Upper lobe of left lung (tissue), 6 donors: ENCODE measurements around the gene TMCO2. TPM values are rescaled to one million over a fixed set of nuclear protein-coding genes. Genes with fewer than 3 reads are reported as not detected.

ENCODE experiments used
- ATAC-seq, 2 donors: fragments of 200-7000 bp; cut with Tn5 transposase; one replicate each; pipeline ENCODE4 v1.9.1; 2022; ENCODE audit warnings: mild to moderate bottlenecking in 2 of 2, moderate library complexity in 2 of 2; ENCODE audit not compliant: low FRiP score in 2 of 2
- DNase-seq, 2 donors: peaks; one replicate each; pipeline ENCODE4 v3.0.0-alpha.2; 2019 to 2020
- H3K27ac ChIP-seq, 4 donors: fragments of 200-600 bp; sonication (generic); one replicate each; pipeline ENCODE4 v1.5.1; 2016 to 2019
- H3K27me3 ChIP-seq, 4 donors: fragments of 200-600 bp; sonication (generic); one replicate each; pipeline ENCODE4 v1.5.1; 2017 to 2019
- H3K36me3 ChIP-seq, 4 donors: fragments of 200-600 bp; sonication (generic); one replicate each; pipeline ENCODE4 v1.5.1; 2016 to 2019
- H3K4me1 ChIP-seq, 4 donors: fragments of 200-600 bp; sonication (generic); one replicate each; pipeline ENCODE4 v1.5.1; 2018 to 2019
- H3K4me3 ChIP-seq, 4 donors: fragments of 200-600 bp; sonication (generic); one replicate each; pipeline ENCODE4 v1.5.1; 2017 to 2019; ENCODE audit warnings: mild to moderate bottlenecking in 2 of 4, moderate library complexity in 1 of 4
- H3K9me3 ChIP-seq, 4 donors: fragments of 200-600 bp; sonication (generic); one replicate each; pipeline ENCODE4 v1.5.1; 2018 to 2019
- EP300 ChIP-seq, 4 donors: sonication (generic); formaldehyde crosslinking; IDR thresholded peaks; one replicate each; pipeline ENCODE4 v1.5.1; 2017; ENCODE audit warnings: antibody characterized with exemption in 4 of 4, control low read depth in 2 of 4
- POLR2A ChIP-seq, 4 donors: fragments of 450-650 bp; IDR thresholded peaks; one replicate each; pipeline ENCODE4 v1.5.1; 2016 to 2017; ENCODE audit warnings: antibody characterized with exemption in 4 of 4, mild to moderate bottlenecking in 2 of 4
- POLR2AphosphoS5 ChIP-seq, 2 donors: sonication (generic); formaldehyde crosslinking; IDR thresholded peaks; one replicate each; pipeline ENCODE4 v1.5.1; 2017; ENCODE audit warnings: antibody characterized with exemption in 2 of 2
- WGBS, 2 donors: methylation state at CpG; one replicate each; pipeline ENCODE4 v1.1.5; 2017 to 2018; 5-methylcytosine and 5-hydroxymethylcytosine counted together
- total RNA-seq, 6 donors: library from RNA; depleted of rRNA in 4 of 6; stranded (reverse); fragments of >200 nt in 4 of 6; gene quantifications; one replicate each; pipeline versions ENCODE4 v1.1.0 to v1.2.1, GENCODE V29; 2016 to 2021
- TF ChIP-seq, protein P1 (sequence below), 6 experiments: fragments of 450-650 bp in 4 of 6; fragments of 200-600 bp in 2 of 6; sonication (generic) in 2 of 6; IDR thresholded peaks; one replicate each; pipeline ENCODE4 v1.5.1; 2016 to 2019; ENCODE audit warnings: antibody characterized with exemption in 6 of 6
- donor health status: DM: no; HTN: no; CAD: no; lungs with moderate emphysema.
- donor health status: DM: no; HTN: yes; CAD: no; lungs with severe emphysema.

Gene TMCO2
- total RNA-seq, 6 donors from 2014 or later = not detected

DNA sequence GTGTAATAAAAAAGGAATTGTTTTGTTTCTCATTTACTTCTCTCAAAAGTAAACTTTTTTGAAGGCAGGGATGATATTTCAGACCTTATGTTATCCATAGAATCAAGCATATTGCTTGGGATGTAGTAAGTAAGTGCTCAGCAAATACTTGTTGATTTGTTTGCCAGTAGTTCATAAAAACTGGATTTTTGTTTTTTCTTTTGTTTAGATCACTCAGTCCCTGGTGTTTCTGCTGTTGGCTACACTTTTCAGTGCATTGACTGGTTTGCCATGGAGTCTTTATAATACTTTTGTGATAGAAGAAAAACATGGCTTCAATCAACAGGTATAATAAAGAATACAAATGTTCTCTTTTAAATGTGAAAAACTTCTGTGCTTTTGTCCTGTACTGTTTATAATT is 20.5 kb downstream of the TMCO2 start:
- Histone ChIP-seq H3K36me3 (peaks cover 30 to 85% (median 42%) of the 10 kb centered on the region in 4 donors), H3K27ac (no peak overlapping the region)
- ATAC-seq = no peak

DNA sequence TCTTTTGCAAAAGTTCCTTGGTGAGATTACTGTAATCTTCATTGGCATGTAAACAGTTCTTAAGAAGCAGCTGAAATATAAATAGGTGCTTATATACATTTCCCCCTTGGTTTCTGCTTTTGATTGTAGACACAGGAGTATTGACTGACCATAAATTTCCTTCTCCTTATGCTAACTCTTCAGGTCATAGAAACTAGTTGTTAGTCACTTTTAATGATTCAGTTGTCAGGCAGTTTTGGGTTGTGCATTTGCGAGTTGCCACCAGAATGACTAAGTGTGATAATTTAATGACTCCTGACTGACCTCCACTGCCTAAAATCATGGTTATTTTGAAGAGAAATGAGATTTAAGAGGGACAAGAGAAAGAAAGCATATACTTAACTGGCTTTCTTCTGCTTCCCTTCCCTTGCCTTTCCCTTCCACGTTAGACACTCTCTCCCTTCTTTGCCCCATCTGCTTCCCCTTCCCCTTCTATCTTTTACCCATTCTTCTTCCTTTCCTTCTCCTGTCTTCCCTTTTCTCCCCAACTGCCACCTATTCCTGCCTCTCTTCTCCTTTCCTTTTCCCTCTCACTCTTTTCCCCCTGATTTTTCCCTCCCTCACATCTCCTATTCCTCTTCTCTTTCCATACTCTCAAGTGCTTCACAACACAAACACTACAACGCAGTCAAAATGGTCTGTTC is 22.6 kb downstream of the TMCO2 start:
- Histone ChIP-seq H3K27ac (no peak overlapping the region), H3K27me3 (no peaks in the 10 kb centered on the region), H3K4me1 (peaks cover 0 to 5% (median 0%) of the 10 kb centered on the region in 4 donors), H3K9me3 (no peaks in the 10 kb centered on the region), H3K36me3 (peaks cover 23 to 77% (median 40%) of the 10 kb centered on the region in 4 donors), H3K4me3 (no peak overlapping the region)
- WGBS, 2 donors = 54 to 78% methylated on average over 3 of the region's 3 CpGs
- DNase-seq (no peak), ATAC-seq (no peak)
- no peak for TF ChIP-seq EP300 (IDR thresholded peaks at IDR 0.05)
- TF ChIP-seq POLR2A (IDR thresholded peaks at IDR 0.05) = no peak
- TF ChIP-seq POLR2AphosphoS5 (IDR thresholded peaks at IDR 0.05) = no peak
- TF ChIP-seq, protein P1, sequence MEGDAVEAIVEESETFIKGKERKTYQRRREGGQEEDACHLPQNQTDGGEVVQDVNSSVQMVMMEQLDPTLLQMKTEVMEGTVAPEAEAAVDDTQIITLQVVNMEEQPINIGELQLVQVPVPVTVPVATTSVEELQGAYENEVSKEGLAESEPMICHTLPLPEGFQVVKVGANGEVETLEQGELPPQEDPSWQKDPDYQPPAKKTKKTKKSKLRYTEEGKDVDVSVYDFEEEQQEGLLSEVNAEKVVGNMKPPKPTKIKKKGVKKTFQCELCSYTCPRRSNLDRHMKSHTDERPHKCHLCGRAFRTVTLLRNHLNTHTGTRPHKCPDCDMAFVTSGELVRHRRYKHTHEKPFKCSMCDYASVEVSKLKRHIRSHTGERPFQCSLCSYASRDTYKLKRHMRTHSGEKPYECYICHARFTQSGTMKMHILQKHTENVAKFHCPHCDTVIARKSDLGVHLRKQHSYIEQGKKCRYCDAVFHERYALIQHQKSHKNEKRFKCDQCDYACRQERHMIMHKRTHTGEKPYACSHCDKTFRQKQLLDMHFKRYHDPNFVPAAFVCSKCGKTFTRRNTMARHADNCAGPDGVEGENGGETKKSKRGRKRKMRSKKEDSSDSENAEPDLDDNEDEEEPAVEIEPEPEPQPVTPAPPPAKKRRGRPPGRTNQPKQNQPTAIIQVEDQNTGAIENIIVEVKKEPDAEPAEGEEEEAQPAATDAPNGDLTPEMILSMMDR (IDR thresholded peaks at IDR 0.05) = no peak

More for the DNA sequence above, 20.5 kb downstream of the TMCO2 start:
- TF ChIP-seq, protein P1 (IDR thresholded peaks at IDR 0.05) = no peak
- TF ChIP-seq EP300 (IDR thresholded peaks at IDR 0.05) (no peak), POLR2AphosphoS5 (IDR thresholded peaks at IDR 0.05) (no peak)
- no peak overlapping the region for H3K4me3 ChIP-seq
- no peaks in the 10 kb centered on the region for H3K27me3 ChIP-seq
- DNase-seq = no peak
- H3K4me1 ChIP-seq = peaks cover 0 to 5% (median 0%) of the 10 kb centered on the region in 4 donors
- no peaks in the 10 kb centered on the region for H3K9me3 ChIP-seq

DNA sequence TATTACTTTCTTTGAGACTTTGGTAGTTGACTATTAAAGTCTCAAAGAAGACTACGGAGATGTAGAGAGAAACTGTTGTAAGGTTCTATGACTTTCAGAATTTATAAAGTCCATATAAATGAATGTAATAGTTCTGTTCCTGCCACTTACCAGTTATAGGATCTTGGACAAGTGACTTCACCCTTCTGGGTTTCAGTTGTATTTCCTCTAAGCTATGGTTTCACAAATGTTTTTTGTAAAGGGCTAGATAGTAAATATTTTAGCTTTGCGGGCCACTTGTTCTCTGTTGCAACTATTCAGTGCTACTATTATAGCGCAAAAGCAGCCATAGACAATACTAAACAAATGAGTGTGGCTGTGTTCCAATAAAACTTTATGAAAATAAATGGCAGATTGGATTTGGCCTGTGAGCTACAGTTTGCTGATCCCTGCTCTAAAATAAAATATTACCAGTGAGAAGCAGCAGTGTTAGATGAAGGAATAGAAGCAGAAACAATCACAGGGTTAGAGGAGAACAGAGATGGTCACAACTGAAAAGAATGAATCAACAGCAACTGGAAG is 25.0 kb downstream of the TMCO2 start:
- TF ChIP-seq, protein P1 (IDR thresholded peaks at IDR 0.05) = no peak
- TF ChIP-seq EP300 (IDR thresholded peaks at IDR 0.05) = no peak
- TF ChIP-seq POLR2A (IDR thresholded peaks at IDR 0.05) = no peak
- TF ChIP-seq POLR2AphosphoS5 (IDR thresholded peaks at IDR 0.05) = no peak
- Histone ChIP-seq H3K27me3 (no peaks in the 10 kb centered on the region), H3K9me3 (no peaks in the 10 kb centered on the region), H3K4me3 (no peak overlapping the region), H3K36me3 (peaks cover 21 to 83% (median 41%) of the 10 kb centered on the region in 4 donors), H3K27ac (no peak overlapping the region), H3K4me1 (peaks cover 0 to under 1% (median 0%) of the 10 kb centered on the region in 4 donors)
- DNase-seq (no peak), ATAC-seq (no peak)
- WGBS, 2 donors = 87 to 98% methylated on average over 3 of the region's 3 CpGs

DNA sequence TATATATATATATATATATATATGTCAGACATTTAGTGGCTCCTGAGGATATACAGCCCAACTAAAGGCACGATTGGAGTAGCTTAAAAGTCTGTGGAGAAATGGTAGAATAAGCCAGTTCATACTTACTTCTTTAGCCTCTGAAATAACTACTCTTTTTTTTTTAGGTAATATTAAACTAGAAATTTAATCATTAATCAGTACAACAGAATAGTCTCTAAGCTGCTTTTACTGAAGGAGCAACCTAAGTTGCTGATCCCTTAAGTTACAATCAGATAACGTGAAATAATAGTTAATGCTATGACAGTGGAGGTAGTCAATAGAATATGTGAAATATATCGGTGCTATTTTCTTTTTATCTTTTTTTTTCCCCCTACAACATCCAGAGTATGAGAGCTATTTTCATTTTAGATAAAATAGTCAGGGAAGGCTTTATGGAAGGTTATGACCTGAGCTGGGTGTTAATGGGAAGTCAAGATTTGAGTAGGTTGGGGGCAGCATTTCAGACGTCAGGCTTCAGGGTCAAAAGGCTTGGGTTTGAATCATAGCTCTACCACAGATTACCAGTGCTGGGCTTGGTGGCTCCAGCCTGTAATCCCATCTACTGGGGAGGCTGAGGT is 25.9 kb downstream of the TMCO2 start:
- WGBS, 2 donors = 81 to 91% methylated on average over 4 of the region's 4 CpGs
- Histone ChIP-seq H3K4me1 (no peaks in the 10 kb centered on the region), H3K9me3 (no peaks in the 10 kb centered on the region), H3K36me3 (peaks cover 17 to 77% (median 33%) of the 10 kb centered on the region in 4 donors), H3K27me3 (no peaks in the 10 kb centered on the region), H3K4me3 (no peak overlapping the region), H3K27ac (no peak overlapping the region)
- no peak for TF ChIP-seq POLR2AphosphoS5 (IDR thresholded peaks at IDR 0.05)
- TF ChIP-seq, protein P1 (IDR thresholded peaks at IDR 0.05) = no peak
- TF ChIP-seq POLR2A (IDR thresholded peaks at IDR 0.05) = no peak
- no peak for TF ChIP-seq EP300 (IDR thresholded peaks at IDR 0.05)
- ATAC-seq (no peak), DNase-seq (no peak)
